Neural progenitor cell (in vitro differentiated cells): ENCODE results near the gene MAP2K7.

Source experiments
- EZH2 ChIP-seq: fragments of 200-600 bp; sonication (generic); IDR thresholded peaks from 2 replicates; pipeline ENCODE4 v1.6.1; 2017; ENCODE audit warnings: antibody characterized with exemption, mild to moderate bottlenecking, moderate library complexity
- EZH2phosphoT487 ChIP-seq: fragments of 200-600 bp; sonication (generic); IDR thresholded peaks from 2 replicates; pipeline ENCODE4 v1.6.1; 2017; ENCODE audit warnings: antibody characterized with exemption
- TF ChIP-seq, protein P1 (sequence below): fragments of 200-600 bp; sonication (generic); IDR thresholded peaks from 2 replicates; pipeline ENCODE4 v1.5.1; 2017; ENCODE audit warnings: antibody characterized with exemption, mild to moderate bottlenecking

DNA sequence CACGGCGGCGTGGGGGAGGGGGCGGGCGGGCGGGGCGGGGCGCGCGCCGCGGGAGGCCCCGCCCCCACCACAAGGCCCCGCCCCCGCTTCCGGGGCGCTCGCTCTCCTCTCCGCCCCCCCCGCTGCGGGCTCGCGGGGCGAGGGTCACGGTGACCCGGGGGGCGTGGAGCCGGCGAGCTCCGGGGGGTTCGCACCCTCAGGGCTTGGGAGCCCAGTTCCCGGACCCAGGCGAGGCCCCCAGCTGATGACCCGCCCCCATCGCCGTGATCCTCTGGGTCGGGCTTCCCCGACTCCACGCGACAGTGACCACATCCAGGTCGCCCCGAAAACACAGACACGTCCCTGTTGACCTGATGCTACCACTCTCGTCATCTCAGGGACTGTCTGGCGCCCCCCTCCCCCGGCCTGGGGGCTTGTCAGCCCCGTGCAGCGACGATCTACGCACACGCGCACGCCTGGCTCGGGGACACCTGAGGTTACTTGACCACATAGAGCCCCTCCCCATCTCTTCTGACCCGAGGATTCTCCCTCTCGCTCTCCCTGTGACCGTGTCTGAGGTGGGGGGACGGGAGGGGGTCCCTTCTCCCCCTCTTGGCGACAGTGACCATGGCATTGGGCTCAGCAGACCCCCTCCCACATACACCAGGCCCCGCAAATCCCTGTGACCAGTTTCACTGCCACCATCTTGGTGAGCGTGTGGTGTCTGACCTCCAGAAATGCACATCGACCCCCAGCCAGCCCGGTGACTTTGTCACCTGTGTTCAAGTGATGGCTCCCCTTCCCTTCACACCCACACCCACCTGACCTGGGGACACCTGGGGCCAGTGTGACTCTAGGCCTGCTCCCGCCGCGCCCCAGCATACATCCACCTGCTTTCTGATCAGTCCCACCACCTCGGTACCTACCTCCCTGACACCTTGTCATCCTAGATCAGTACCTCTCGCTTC, 670 bp downstream of the MAP2K7 start:
- TF ChIP-seq, protein P1, sequence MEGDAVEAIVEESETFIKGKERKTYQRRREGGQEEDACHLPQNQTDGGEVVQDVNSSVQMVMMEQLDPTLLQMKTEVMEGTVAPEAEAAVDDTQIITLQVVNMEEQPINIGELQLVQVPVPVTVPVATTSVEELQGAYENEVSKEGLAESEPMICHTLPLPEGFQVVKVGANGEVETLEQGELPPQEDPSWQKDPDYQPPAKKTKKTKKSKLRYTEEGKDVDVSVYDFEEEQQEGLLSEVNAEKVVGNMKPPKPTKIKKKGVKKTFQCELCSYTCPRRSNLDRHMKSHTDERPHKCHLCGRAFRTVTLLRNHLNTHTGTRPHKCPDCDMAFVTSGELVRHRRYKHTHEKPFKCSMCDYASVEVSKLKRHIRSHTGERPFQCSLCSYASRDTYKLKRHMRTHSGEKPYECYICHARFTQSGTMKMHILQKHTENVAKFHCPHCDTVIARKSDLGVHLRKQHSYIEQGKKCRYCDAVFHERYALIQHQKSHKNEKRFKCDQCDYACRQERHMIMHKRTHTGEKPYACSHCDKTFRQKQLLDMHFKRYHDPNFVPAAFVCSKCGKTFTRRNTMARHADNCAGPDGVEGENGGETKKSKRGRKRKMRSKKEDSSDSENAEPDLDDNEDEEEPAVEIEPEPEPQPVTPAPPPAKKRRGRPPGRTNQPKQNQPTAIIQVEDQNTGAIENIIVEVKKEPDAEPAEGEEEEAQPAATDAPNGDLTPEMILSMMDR, result no peak
- TF ChIP-seq EZH2phosphoT487, result no peak
- TF ChIP-seq EZH2, result no peak
